Measurements from ENCODE around the gene SYT1.

SYT1 gene

DNA sequence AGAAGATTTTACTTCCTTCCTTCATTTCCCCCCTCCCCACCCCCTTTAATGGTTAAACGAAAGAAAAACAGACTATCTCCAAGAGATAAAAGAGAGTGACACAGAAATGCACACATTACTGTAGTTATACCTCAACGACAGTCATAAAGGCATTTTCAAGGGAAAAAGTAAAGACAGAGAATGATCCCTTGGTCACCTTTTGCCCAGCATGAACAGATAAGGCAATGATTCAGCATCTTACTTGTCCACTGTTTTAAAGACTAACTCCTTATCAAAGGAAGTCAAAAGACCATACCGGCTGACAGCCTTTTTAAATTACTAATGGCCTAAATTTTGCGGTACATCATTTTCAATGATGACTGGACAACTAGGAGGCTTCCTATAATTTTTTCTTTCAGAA lies 499.6 kb downstream of the SYT1 start:
- Mint-ChIP-seq H3K36me3 (no peaks in the 10 kb centered on the region), H3K4me1 (no peaks in the 10 kb centered on the region), H3K27me3 (no peaks in the 10 kb centered on the region), H3K27ac (no peak overlapping the region), H3K9me3 (no peaks in the 10 kb centered on the region), H3K4me3 (no peak overlapping the region)
- DNase-seq = no peak
- CTCF ChIA-PET = no interaction called here

DNA sequence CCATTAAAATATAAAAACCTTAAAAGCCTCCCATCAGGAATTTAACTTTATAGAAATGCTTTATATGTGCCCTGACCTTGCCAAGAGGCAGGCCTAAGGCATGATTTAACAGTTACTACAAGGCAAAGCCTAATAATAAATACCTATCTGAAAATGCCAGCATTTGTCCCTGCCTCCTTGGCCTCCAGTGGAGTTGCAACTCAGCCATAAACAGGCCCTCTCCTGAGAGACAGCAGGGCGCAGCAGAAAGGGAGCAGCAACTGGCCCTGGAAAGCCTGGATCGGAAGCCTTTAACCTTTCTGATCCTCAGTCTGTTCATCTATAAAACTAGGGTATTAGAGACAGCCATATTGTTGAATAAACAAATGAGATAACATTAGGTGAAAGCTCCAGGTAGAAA lies 501.8 kb downstream of the SYT1 start:
- CTCF ChIA-PET = interaction anchor here (0.7 kb wide), 1 partner anchor 617 kb away, joined by 3 read pairs; no protein-coding TSS in a partner anchor
- H3K27ac Mint-ChIP-seq = no peak overlapping the region
- no peaks in the 10 kb centered on the region for H3K4me1 Mint-ChIP-seq
- H3K4me3 Mint-ChIP-seq = no peak overlapping the region
- no peaks in the 10 kb centered on the region for H3K9me3 Mint-ChIP-seq
- no peak for DNase-seq
- H3K36me3 Mint-ChIP-seq = no peaks in the 10 kb centered on the region
- no peaks in the 10 kb centered on the region for H3K27me3 Mint-ChIP-seq

DNA sequence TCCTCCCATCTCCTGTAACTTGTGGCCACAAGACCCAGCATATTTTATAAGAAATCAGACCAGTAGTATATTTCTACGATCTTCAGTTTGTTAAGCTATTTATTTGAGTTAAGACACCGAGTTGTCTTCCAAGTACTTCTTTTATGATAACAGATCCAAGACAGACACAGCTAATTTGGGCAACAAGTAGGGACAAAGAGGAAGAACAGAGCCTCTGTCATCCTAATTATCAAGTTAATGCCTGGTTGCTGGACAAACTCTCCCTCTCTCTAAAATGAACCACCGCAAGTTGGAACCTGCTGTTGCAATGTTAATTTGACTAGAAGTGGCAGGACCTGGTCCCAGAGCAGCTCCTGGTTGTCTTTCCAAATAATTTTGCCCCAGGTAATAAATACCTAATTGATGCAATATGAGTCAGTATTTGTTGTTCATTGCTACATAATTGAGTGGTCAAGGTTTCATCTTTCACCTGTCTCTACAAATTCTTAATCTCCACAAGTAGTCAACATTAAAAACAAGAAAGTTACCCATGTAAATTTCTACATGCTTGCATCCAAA lies 502.5 kb downstream of the SYT1 start:
- Mint-ChIP-seq H3K36me3 (no peaks in the 10 kb centered on the region), H3K4me1 (no peaks in the 10 kb centered on the region), H3K4me3 (no peak overlapping the region), H3K27ac (no peak overlapping the region), H3K27me3 (no peaks in the 10 kb centered on the region), H3K9me3 (no peaks in the 10 kb centered on the region)
- no peak for DNase-seq
- CTCF ChIA-PET = no interaction called here

DNA sequence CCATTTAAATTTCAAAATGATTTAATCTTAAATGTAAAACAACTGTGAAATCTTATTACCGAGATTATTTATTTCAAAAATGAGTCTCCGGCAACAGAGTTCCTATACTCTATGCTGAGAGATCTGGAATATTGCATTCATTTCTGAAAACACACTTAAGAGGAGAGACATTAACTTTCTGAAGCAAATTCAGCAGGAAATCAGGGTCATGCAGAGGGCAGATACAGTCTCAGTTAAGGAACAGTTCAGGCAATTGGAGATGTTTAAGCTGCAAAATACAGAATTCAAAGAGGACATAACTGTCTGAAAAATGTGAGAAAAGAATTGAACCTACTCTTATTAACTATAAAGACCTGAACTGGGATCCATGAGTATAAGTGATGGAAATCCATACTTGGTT lies 505.4 kb downstream of the SYT1 start:
- CTCF ChIA-PET = no interaction called here
- no peak for DNase-seq
- no peak overlapping the region for H3K27ac Mint-ChIP-seq
- H3K27me3 Mint-ChIP-seq = no peaks in the 10 kb centered on the region
- H3K4me3 Mint-ChIP-seq = no peak overlapping the region
- no peaks in the 10 kb centered on the region for H3K36me3 Mint-ChIP-seq
- H3K4me1 Mint-ChIP-seq = no peaks in the 10 kb centered on the region
- no peaks in the 10 kb centered on the region for H3K9me3 Mint-ChIP-seq

- no peak overlapping the region for H3K4me3 Mint-ChIP-seq
- no peak overlapping the region for H3K27ac Mint-ChIP-seq
- no peaks in the 10 kb centered on the region for H3K27me3 Mint-ChIP-seq
- no peaks in the 10 kb centered on the region for H3K36me3 Mint-ChIP-seq
- no peaks in the 10 kb centered on the region for H3K4me1 Mint-ChIP-seq
- CTCF ChIA-PET = no interaction called here
- H3K9me3 Mint-ChIP-seq = no peaks in the 10 kb centered on the region
- no peak for DNase-seq
Observed at GRCh38 chr12:79371226-79371625, 506.7 kb downstream of the SYT1 start.

DNA sequence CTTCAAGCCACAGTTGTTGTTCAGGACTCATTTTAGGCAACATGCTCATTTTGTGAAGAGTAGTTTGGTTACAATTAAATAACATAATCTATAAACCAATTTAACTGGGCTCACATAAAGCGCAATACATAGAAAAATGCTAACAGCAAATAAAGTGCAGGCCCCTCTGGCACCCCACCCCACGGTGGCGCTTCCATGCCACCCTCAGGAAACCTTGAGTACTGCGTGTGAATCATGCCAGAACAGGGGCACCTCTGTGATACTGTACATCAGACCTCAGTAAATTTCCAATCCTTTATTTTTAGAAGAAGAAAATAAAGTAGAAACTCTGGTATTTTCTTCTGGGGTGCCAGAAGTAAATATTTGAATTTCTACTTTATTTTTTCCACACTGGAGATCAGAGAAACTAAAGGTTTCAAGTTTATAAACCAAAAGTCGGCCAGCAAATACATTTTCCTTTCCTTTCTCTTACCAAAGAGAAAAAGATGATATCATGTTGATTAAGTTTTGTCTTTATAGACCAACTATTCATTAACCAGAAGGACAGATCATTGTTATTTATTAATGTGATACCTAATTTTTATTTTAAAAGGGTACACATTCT lies 509.4 kb downstream of the SYT1 start:
- no peaks in the 10 kb centered on the region for H3K4me1 Mint-ChIP-seq
- H3K4me3 Mint-ChIP-seq = no peak overlapping the region
- no peaks in the 10 kb centered on the region for H3K36me3 Mint-ChIP-seq
- CTCF ChIA-PET = no interaction called here
- no peaks in the 10 kb centered on the region for H3K9me3 Mint-ChIP-seq
- H3K27ac Mint-ChIP-seq = no peak overlapping the region
- DNase-seq = peak; percentile 23
- H3K27me3 Mint-ChIP-seq = no peaks in the 10 kb centered on the region

GRCh38 chr12:79374545-79374944 lies 510.0 kb downstream of the SYT1 start:
- H3K4me1 Mint-ChIP-seq = no peaks in the 10 kb centered on the region
- CTCF ChIA-PET = interaction anchor here (0.9 kb wide), 1 partner anchor 15 kb away, joined by 3 read pairs; no protein-coding TSS in a partner anchor
- H3K27ac Mint-ChIP-seq = no peak overlapping the region
- H3K9me3 Mint-ChIP-seq = no peaks in the 10 kb centered on the region
- DNase-seq = no peak
- no peak overlapping the region for H3K4me3 Mint-ChIP-seq
- no peaks in the 10 kb centered on the region for H3K27me3 Mint-ChIP-seq
- no peaks in the 10 kb centered on the region for H3K36me3 Mint-ChIP-seq

DNA sequence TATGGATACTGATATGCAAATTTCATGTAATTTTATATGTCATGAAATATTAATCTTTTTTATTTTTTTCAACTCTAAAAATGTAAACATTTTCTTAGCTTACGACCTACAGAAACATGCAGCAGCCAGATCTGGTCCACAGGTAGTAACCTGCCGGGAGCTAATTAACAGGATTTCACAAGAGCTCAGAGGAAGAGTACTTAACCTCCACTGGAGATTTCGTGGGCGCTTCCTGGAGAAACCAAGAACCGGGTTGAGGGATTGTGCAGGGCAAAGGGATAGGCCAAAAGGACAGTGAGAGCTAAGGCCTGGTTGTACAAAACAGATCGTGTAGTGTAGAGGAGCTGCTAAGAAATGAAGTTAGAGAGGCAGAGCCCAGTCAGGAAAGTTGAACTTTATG lies 510.5 kb downstream of the SYT1 start:
- H3K36me3 Mint-ChIP-seq = no peaks in the 10 kb centered on the region
- DNase-seq = no peak
- no peaks in the 10 kb centered on the region for H3K27me3 Mint-ChIP-seq
- no peak overlapping the region for H3K27ac Mint-ChIP-seq
- H3K4me3 Mint-ChIP-seq = no peak overlapping the region
- H3K9me3 Mint-ChIP-seq = no peaks in the 10 kb centered on the region
- no peaks in the 10 kb centered on the region for H3K4me1 Mint-ChIP-seq
- CTCF ChIA-PET = interaction anchor here (0.9 kb wide), 1 partner anchor 14 kb away, joined by 3 read pairs; no protein-coding TSS in a partner anchor

GRCh38 chr12:79378496-79378895 lies 513.9 kb downstream of the SYT1 start:
- H3K36me3 Mint-ChIP-seq = no peaks in the 10 kb centered on the region
- no peak overlapping the region for H3K27ac Mint-ChIP-seq
- no peaks in the 10 kb centered on the region for H3K9me3 Mint-ChIP-seq
- DNase-seq = no peak
- CTCF ChIA-PET = no interaction called here
- H3K4me3 Mint-ChIP-seq = no peak overlapping the region
- no peaks in the 10 kb centered on the region for H3K4me1 Mint-ChIP-seq
- H3K27me3 Mint-ChIP-seq = no peaks in the 10 kb centered on the region

- H3K9me3 Mint-ChIP-seq = no peaks in the 10 kb centered on the region
- CTCF ChIA-PET = no interaction called here
- no peak overlapping the region for H3K4me3 Mint-ChIP-seq
- H3K4me1 Mint-ChIP-seq = no peaks in the 10 kb centered on the region
- H3K27me3 Mint-ChIP-seq = no peaks in the 10 kb centered on the region
- no peak overlapping the region for H3K27ac Mint-ChIP-seq
- H3K36me3 Mint-ChIP-seq = no peaks in the 10 kb centered on the region
- no peak for DNase-seq
Observed at GRCh38 chr12:79380402-79380801, 515.8 kb downstream of the SYT1 start.

GRCh38 chr12:79381248-79382208 lies 517.0 kb downstream of the SYT1 start:
- H3K9me3 Mint-ChIP-seq = no peaks in the 10 kb centered on the region
- H3K36me3 Mint-ChIP-seq = no peaks in the 10 kb centered on the region

DNA sequence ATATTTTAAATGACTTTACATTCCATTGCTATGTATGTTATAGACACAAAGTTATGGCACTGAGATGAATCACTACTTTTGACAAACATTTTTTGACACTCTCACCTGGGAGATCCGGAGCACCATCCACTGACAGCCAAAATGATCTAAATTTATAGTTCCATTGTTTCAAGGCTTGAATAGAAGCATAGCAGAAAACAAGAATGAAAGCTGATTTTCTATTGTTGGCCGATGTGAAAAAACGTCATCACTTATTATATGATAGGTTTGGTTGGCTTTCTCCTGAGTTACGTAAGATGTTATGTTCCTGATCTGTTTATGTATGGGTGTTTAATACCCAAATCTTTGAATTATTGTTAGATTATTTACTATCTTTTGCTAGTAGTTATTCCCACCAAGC lies 520.0 kb downstream of the SYT1 start:
- CTCF ChIA-PET = no interaction called here
- H3K36me3 Mint-ChIP-seq = no peaks in the 10 kb centered on the region
- no peaks in the 10 kb centered on the region for H3K9me3 Mint-ChIP-seq
- no peaks in the 10 kb centered on the region for H3K27me3 Mint-ChIP-seq
- H3K4me1 Mint-ChIP-seq = no peaks in the 10 kb centered on the region
- H3K27ac Mint-ChIP-seq = no peak overlapping the region
- DNase-seq = no peak
- H3K4me3 Mint-ChIP-seq = no peak overlapping the region

More at GRCh38 chr12:79381248-79382208, 517.0 kb downstream of the SYT1 start:
- H3K27me3 Mint-ChIP-seq = no peaks in the 10 kb centered on the region
- no peak for DNase-seq
- no peaks in the 10 kb centered on the region for H3K4me1 Mint-ChIP-seq
- no peak overlapping the region for H3K4me3 Mint-ChIP-seq
- no peak overlapping the region for H3K27ac Mint-ChIP-seq
- CTCF ChIA-PET = no interaction called here

- H3K4me3 Mint-ChIP-seq = no peak overlapping the region
- H3K4me1 Mint-ChIP-seq = no peaks in the 10 kb centered on the region
- H3K27ac Mint-ChIP-seq = no peak overlapping the region
- no peaks in the 10 kb centered on the region for H3K27me3 Mint-ChIP-seq
- no peaks in the 10 kb centered on the region for H3K36me3 Mint-ChIP-seq
- no peaks in the 10 kb centered on the region for H3K9me3 Mint-ChIP-seq
- CTCF ChIA-PET = no interaction called here
- DNase-seq = no peak
Observed at GRCh38 chr12:79388011-79388410, 523.4 kb downstream of the SYT1 start.

GRCh38 chr12:79393842-79394241 lies 529.3 kb downstream of the SYT1 start:
- Mint-ChIP-seq H3K4me1 (no peaks in the 10 kb centered on the region), H3K36me3 (no peaks in the 10 kb centered on the region), H3K27ac (no peak overlapping the region), H3K9me3 (peaks cover 2% of the 10 kb centered on the region), H3K27me3 (no peaks in the 10 kb centered on the region), H3K4me3 (no peak overlapping the region)
- CTCF ChIA-PET = interaction anchor here (0.6 kb wide), 1 partner anchor 875 kb away, joined by 3 read pairs; no protein-coding TSS in a partner anchor
- no peak for DNase-seq

DNA sequence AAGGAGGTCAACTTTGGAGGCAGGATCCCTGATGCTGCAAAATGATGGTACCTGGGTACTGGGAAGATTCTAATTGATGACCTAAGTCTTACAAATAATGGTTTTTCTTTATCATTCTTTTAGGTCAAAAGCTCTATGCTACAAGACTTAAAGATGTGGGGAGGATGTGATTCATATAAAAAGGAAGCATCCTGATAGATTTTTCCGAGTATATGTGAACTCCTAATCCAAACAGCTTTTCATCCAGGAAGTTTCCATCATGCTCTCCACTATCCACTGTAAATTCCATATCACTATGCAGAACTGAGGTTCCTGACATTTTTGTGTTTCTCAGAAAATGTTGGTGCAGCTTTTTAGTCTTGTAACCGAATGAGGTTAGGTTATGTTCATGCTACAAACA lies 533.0 kb downstream of the SYT1 start:
- Mint-ChIP-seq H3K36me3 (no peaks in the 10 kb centered on the region), H3K4me1 (no peaks in the 10 kb centered on the region), H3K27ac (no peak overlapping the region), H3K27me3 (no peaks in the 10 kb centered on the region), H3K4me3 (no peak overlapping the region), H3K9me3 (peaks cover 2% of the 10 kb centered on the region)
- CTCF ChIA-PET = no interaction called here
- DNase-seq = no peak
